Left forelimb (tissue), 1 donor: ENCODE results near the gene NOS1AP.

Source experiments
- DNase-seq: peaks from one replicate; pipeline ENCODE4 v3.0.0-alpha.2; 2018; ENCODE audit warnings: low spot score

The NOS1AP gene

DNA sequence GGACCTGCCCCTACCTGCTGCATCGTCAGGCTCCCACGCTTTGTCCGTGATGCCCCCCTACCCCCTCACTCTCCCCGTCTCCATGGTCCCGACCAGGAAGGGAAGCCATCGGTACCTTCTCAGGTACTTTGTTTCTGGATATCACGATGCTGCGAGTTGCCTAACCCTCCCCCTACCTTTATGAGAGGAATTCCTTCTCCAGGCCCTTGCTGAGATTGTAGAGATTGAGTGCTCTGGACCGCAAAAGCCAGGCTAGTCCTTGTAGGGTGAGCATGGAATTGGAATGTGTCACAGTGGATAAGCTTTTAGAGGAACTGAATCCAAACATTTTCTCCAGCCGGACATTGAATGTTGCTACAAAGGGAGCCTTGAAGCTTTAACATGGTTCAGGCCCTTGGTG lies 298.3 kb downstream of the NOS1AP start:
- DNase-seq, result no peak

DNA sequence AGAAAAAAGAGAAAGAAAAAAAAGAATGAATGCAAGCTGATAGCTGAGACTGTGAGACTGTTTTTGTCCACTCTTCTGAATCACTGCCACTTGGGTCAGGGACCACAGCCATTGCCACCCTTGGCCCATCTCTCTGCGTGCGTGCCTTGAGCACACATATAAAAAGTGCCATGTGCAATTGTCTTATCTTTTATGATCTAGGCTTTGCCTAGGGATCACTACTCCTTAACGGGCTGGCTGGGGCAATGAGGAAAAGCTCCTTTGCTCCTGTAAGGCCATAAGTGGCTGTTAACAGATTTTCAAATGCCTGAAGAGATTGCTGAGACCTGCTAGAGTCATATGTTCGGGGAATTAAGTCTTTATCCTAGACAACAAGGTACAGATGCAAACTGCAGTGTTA lies 299.0 kb downstream of the NOS1AP start:
- DNase-seq, result no peak

GRCh38 chr1:162369571-162369970 lies 300.1 kb downstream of the NOS1AP start:
- no peak for DNase-seq

DNA sequence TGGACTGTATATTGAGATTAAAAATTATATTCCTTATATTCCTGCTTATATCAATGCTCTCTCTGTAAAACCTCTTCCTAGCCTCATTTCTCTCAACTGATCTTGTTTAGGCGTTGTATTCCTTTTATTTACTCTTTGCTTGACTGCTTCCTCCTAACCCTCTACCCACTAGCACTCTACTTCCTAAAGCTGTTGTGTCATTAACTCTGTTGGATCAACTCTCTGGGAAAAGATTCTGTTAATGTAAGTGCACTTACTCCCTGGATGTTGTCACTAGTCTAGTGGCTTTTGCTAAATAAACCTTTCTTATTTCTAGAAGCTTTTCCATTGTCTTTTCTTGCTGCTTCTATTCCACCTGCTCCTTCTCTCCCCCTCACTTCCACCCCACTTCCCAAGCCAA lies 300.7 kb downstream of the NOS1AP start:
- no peak for DNase-seq

GRCh38 chr1:162370721-162371120 lies 301.2 kb downstream of the NOS1AP start:
- DNase-seq, result no peak

DNA sequence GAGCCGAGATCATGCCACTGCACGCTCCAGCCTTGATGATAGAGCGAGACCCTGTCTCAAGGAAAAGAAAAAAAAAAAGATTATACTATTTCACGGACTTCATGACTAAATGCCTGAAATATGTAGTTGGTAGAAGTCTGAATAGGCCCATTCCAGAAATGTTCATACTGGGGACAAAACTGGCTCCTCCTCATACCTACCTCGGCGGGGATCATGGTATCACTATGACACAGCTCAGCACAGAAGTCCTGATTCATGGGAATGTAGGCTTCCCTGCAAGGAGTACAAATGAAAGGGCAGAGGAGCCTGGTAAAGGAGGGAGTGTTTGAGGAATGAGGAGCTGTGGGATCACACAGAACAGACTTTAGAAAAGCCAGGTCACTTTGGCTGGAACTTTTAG lies 302.1 kb downstream of the NOS1AP start:
- DNase-seq, result no peak

DNA sequence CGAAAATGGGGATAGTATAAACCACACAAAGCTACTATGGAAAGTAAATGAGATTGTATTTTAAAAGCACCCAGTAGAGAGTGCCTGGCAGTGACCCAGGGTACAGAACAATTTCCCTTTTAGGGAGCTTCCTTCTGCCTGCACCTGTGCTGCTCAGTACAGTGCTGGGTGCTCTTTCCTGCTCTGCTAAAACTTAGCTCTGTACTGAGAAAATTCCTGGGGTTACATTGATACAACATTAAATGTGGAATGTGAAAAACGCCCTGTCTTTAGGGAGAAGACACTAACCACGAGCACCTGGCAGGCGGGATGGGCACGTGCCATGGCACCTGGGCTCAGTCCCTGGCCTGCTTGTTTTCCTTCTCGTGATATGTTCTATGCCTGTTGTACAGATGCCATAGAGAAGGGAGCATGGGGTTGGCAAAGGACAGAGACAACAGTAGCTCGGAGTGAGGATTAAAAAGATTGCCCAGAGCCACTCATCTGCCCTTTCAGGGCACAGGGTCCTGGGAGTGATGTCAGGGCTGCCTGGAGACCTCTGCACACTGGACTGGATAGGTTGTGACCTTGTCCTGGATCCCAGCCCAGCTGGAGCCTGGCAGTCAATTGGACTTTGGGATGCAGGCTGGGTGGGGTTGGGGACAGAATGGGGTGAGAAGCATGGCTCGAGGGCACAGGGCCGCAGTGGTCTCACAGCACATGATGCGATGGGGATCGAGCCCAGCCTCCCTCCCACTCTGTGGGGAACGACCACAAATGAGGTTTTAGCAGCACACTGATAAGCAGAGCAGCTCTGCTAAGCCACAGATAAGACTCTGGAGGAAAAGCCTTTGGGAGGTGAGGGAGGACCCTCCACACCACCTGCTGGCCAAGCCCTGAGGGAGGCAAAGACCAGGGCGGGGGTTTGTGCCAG lies 302.9 kb downstream of the NOS1AP start:
- DNase-seq, result no peak

GRCh38 chr1:162373072-162373427 lies 303.6 kb downstream of the NOS1AP start:
- no peak for DNase-seq

- DNase-seq, result no peak
Measured at GRCh38 chr1:162373541-162374260, 304.2 kb downstream of the NOS1AP start.

- no peak for DNase-seq
Measured at GRCh38 chr1:162374406-162374805, 304.9 kb downstream of the NOS1AP start.

GRCh38 chr1:162375463-162375862 lies 306.0 kb downstream of the NOS1AP start:
- DNase-seq, result no peak

DNA sequence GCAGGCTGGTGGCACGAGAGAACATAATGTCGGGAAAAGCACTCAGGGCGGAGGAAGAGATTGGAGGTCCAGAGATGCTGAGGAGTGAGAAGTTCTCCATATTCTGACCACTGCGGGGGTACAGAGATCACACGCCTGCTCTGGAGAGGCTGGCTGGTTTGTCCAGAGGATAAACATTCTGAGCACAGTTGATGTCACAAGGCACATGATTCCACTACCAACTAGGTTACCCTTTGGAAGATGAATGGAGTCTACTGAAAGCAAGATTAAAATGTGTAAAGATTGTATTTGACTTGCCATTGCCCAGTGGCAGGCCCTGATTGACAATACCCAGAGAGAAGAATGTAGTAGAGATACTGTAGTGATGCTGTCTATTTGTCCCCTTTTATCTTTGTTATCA lies 307.2 kb downstream of the NOS1AP start, which contains the start of gene SPATA46:
Gene SPATA46, minus strand, starts transcription at position 164 of the 400 bp plus-strand sequence. Its CDS starts 64 bp downstream, at position 100.
- no peak for DNase-seq

DNA sequence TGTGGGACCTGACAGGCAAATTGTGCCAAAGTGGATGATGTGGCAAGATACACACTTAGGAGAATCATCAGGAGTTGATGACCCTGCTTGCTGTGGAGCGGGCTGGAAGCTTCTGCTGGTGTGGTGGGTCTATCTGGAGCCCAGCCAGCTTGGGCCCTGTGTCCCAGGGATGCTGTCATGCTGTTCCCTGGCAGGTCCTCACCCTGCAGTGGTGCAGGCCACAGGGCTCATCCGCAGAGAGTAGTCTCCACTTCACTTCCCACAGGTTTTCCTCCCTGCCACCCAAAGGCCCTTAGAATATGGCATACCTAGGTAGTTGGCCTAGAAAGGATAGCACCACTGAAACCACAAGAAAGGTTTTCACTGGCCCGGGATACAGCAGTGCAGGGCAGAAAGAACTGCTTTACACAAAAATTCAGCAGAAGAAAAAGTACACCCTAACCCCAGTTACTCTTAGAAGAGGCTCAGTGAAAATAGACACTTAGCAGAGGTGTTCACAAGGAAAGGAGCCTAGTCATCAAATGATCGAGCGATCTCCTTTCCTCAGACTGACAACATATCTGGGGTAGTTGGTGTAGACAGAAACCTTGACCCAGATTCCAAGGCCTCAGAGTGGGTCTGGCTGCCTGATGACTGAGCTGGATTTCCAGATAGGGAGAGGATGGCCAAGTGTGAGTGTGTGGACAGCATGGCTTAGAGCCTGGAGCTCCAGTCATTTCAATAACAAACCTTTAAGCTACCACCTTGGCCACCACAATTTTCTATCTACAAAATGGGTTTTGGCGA lies 310.8 kb downstream of the NOS1AP start:
- no peak for DNase-seq

GRCh38 chr1:162381383-162381782 lies 311.9 kb downstream of the NOS1AP start, which contains the start of gene C1orf226:
TSS of gene C1orf226 (plus strand) at chr1:162381728. CDS start at chr1:162381902, 174 bp downstream.
- DNase-seq, result no peak

GRCh38 chr1:162381941-162382750 lies 312.7 kb downstream of the NOS1AP start:
- no peak for DNase-seq

- DNase-seq, result no peak
Measured at GRCh38 chr1:162383091-162383490, 313.6 kb downstream of the NOS1AP start.

- no peak for DNase-seq
Measured at GRCh38 chr1:162383516-162383915, 314.0 kb downstream of the NOS1AP start.

- DNase-seq, result peak; percentile 58
Measured at GRCh38 chr1:162384116-162384515, 314.6 kb downstream of the NOS1AP start.

GRCh38 chr1:162384601-162385279 lies 315.2 kb downstream of the NOS1AP start:
- DNase-seq, result no peak

DNA sequence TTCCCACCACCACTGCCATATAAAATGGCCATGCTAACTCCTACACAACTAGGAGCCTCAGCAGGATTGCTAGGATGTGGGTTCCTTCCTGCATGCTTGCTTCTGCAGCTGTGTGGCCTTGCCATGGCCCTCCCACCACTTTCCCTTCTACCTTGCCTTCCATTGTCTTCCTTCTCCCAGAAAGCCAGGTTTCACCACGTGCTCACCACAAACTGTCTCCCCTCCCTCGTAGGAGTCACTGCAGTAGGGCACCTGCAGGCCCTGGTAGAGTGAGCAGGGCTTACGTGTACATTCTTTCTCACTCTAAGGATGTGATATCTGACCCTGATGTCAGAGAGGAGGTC lies 315.8 kb downstream of the NOS1AP start:
- no peak for DNase-seq

- no peak for DNase-seq
Measured at GRCh38 chr1:162385702-162386101, 316.2 kb downstream of the NOS1AP start.
